Fibroblast of gingiva (primary cell): ENCODE measurements around the gene RAB5IF.
"Not testable (repeated sequence)": the region's sequence is repeated elsewhere in the genome, so short reads cannot be mapped to it uniquely, and the experiment has no call there.

Experiments used
- DNase-seq: peaks from one replicate; pipeline ENCODE4 v3.0.0-alpha.2; 2011; ENCODE audit warnings: low read depth

RAB5IF gene

GRCh38 chr20:36605399-36606157 is at the start of gene RAB5IF:
RAB5IF (plus strand) TSS chr20:36605779; CDS start chr20:36605952, 173 bp downstream.
- peak; percentile 97 for DNase-seq

- DNase-seq, result no peak
These were observed 42.9 kb upstream of the RAB5IF start for GRCh38 chr20:36562724-36563123.

DNA sequence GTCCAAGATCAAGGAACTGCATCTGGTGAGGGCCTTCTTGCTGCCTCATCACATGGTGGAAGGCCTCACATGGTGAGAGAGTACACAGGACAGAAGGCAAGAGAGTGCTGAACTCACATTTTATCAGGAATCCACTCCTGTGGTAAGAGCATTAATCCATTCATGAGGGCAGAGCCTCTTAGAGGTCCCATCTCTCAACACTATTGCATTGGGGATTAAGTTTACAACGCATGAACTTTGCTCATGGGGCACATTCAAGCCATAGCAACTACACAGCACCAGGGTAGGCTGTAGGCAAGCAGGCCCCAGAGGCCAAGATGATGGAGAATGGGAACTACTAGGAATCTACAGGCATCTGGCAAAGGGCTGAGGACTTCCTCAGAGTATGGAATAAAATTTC is 42.2 kb upstream of the RAB5IF start:
- no peak for DNase-seq

GRCh38 chr20:36564078-36564725 is 41.4 kb upstream of the RAB5IF start:
- not testable (repeated sequence) for DNase-seq

GRCh38 chr20:36564726-36565121 is 40.9 kb upstream of the RAB5IF start:
- not testable (repeated sequence) for DNase-seq

DNA sequence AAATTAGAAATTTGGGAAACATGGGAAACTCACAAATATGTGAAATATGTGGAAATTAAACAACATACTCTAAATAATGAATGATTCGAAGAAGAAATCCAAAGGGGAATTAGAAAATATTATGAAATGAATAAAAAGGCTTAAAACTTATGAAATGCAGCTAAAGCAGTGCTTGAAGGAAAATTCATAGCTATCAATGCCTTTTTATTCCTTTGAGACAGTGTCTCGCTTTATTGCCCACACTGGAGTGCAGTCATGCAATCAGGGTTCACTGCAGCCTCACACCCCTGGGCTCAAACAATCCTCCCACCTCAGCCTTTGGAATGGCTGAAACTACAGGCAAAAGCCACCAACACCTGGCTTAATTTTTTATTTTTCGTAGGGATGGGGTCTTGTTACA is 40.1 kb upstream of the RAB5IF start:
- no peak for DNase-seq

DNA sequence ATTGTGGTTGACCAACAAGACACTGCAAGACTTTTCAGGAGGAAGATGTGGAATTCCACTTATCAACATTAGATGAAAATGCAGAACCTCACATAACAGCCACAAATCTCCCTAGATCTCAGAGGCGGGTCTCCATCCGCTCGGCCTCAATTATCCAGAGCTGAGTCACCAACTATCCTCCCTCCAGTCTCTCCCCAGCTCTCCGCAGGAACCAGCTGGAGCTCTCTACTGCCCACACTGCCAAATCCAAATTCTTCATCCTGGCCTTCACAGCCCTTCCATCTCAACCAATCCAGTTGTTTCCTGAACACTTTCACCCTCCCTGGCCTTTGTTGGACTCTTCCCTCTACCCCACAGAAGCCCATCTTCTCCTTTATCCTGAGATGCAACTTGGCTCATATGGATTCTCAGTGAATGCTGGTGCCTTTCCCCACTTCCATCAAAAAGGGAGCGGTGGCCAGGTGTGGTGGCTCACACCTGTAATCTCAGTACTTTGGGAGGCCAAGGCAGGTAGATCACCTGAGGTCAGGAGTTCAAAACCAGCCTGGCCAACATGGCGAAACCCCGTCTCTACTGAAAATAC is 35.6 kb upstream of the RAB5IF start:
- DNase-seq, result no peak

GRCh38 chr20:36571564-36572504 is 33.7 kb upstream of the RAB5IF start:
- no peak for DNase-seq

- DNase-seq, result no peak
These were observed 32.9 kb upstream of the RAB5IF start for GRCh38 chr20:36572701-36573102.

DNA sequence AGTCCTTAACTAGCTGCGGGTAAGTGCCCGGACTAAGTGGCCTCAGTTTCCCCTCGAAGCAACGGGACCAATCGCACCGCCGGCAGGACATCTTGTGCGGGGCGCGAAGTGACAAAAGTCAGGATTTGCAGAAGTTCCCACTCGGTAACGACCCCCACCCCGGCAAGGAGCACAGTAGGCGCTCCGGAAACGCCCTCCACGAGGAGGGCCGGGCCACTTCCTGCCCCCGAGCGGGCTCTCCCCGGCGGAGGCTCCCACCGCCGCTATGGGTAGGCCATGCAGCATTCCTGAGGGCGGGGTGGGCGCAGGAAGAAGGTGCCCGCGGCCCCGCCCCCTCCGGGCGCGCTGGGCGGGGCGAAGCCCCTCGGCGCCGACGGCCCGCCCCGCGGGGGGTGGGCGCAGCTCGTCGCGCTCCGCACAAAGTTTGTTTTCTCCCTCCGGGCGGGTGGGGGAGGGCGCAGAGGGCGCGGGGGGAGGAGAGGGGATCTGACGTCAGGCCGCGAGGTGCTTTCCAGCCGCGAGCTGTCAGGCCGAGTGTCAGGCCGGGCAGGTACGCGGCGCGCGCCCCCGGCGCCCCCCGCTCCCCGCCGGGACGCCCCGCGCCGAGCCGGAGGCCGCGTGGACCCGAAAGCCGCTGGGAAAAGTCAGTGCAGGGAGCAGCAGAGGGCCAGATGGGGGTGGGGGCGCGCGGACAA is 32.3 kb upstream of the RAB5IF start, which contains the start of gene TGIF2:
TGIF2 (plus strand) TSS at position 495 of the 695 bp plus-strand sequence. CDS start 5,178 bp downstream, outside the sequence.
- DNase-seq, result peak; percentile 69

GRCh38 chr20:36573798-36574365 is 31.7 kb upstream of the RAB5IF start:
- no peak for DNase-seq

DNA sequence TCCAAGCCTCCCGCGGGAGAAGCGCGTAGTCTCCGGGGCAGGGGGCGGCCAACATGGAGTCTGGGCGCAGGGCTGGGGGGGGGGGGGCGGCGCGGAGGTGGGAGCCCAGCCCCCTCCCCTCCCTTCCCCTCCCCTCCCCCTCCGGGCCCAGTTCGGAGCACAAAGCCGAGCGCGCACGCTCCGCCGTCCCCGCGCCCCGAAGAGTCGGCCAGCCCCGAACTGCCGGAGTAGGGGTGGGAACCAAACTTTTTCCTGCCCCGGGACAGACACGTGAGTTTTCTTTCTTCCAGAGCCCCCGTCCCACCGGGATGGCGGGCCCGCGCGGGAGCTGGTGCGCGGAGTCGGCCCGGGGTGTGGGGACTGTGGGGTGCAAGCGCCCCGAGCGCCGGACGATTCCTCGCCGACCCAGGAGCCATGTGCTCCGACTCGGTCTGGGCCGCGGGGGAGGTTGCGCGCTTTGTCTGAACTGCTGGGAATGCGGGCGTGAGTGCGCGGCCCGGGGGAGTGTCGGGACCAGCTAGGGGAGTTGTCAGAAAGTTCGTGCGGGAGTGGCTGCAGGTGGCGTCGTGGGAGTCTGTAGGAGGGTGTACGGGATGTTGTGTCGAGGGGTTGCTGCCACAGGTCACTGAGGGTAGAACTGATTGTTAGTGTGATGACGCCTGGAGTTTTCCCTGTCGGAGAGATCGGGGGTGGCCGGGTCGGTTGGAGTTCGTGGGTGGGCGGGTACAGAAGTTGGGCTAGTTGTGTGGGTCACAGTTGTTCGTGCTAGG is 31.0 kb upstream of the RAB5IF start:
- DNase-seq, result peak; percentile 23

- no peak for DNase-seq
These were observed 29.5 kb upstream of the RAB5IF start for GRCh38 chr20:36576081-36576445.

DNA sequence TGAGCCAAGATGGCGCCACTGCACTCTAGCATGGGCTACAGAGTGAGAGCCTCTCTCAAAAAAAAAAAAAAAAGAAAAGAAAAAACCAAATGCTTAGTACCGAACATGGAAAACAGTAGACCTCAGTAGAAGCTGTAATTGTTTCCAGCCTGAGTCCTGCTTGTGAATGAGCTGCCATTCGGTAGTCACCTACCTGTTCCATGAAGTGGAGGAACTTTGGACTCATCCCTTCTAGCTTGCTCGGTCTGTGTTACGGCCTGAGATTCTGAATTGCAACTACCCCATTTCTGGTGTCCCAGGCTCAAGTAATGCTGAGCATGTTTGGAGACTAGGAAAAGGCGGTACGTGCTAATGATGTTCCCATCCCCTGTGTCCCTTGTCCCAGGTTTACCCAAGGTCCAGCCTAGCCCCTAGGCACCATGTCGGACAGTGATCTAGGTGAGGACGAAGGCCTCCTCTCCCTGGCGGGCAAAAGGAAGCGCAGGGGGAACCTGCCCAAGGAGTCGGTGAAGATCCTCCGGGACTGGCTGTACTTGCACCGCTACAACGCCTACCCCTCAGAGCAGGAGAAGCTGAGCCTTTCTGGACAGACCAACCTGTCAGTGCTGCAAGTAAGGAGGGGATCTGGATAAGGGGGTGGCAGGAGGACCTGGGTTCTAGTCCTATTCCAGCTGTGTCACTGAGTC is 27.1 kb upstream of the RAB5IF start:
- no peak for DNase-seq

GRCh38 chr20:36579996-36580545 is 25.5 kb upstream of the RAB5IF start:
- DNase-seq, result peak; percentile 12

GRCh38 chr20:36582322-36582721 is 23.3 kb upstream of the RAB5IF start:
- DNase-seq, result no peak

DNA sequence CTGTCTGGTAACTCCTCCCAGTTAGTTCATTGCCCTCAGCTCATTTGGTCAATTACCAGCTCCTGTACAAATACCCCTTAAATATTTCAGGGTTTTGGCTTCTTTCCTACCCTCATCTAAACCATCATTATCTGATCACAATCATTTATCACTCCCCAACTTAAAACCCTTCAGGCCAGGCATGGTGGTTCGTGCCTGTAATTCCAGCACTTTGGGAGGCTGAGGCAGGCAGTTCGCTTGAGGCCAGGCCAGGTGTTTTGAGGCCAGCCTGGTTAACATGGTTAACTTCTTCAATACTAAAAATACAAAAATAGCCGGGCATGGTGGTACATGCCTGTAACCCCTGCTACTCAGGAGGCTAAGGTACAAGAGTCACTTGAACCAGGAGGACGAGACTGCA is 22.8 kb upstream of the RAB5IF start:
- DNase-seq, result no peak

- DNase-seq, result no peak
These were observed 21.5 kb upstream of the RAB5IF start for GRCh38 chr20:36584018-36584481.

- peak; percentile 49 for DNase-seq
These were observed 20.0 kb upstream of the RAB5IF start for GRCh38 chr20:36585410-36586125.
